CD4-positive, alpha-beta T cell treated with Interleukin-6 for 4 hours (primary cell): ENCODE measurements around the gene GALNT3.

Experiments
- DNase-seq: peaks from one replicate; pipeline ENCODE4 v3.0.0-alpha.2; 2020; ENCODE audit warnings: mixed read lengths

The GALNT3 gene

DNA sequence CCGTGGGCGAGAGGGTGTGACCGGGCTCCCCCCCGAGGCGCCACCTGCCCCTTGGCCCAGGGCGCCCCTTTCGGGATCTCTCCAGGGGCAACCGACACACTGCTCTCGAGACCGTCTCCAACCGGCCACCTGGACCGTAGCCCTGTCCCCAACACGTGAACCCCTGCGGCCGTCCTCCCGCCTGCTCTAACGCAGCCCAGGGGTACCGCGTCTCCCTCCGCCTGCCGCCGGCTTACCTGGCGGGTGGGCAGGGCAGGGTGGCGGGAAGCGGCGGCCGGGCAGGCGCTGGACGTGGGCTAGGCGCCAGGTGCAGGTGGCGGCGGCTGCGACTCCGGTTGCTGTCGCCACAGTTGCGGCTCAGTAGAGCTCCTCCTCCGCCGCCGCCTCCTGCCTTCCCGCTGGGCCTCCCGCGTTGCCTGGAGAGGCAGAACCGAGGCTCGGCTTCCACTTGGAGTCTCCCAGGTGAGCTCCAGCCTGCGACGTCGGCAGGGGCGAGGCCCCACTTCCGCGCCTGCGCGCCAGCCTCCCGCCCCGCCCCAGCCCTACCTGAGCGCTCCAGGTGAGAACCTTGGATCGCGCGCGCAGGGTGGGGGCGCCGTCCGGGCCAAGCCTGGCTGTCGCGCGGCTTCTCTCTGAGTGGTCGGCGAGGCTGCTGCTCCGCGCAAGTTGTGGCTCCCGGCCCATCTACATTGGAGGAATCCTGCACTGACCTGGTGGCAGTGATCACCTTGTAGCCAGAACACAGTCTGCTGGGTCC is at the start of gene GALNT3:
Gene GALNT3 (minus strand): TSS at position 469 of the 757 bp plus-strand sequence. CDS start 23,547 bp downstream, outside the sequence.
- peak; percentile 39 for DNase-seq

DNA sequence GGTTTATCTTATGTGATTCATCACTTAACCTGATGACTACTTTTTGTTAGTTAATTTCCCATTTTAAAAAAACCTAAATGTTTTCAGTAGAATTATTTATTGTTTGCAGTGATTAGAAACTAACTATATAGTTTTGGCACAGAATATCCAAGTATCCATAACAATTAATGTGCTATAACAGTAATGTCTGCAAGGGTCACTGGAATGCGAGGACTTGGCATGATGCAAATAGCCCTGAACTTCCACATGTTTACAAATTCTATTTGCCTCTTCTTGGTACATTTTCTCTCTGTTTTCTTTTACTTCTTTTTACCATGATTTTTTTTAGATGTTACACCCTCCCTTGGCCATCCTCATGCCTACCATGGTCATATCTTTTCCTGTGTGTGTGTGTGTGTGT is 49.3 kb upstream of the GALNT3 start:
- DNase-seq, result no peak

DNA sequence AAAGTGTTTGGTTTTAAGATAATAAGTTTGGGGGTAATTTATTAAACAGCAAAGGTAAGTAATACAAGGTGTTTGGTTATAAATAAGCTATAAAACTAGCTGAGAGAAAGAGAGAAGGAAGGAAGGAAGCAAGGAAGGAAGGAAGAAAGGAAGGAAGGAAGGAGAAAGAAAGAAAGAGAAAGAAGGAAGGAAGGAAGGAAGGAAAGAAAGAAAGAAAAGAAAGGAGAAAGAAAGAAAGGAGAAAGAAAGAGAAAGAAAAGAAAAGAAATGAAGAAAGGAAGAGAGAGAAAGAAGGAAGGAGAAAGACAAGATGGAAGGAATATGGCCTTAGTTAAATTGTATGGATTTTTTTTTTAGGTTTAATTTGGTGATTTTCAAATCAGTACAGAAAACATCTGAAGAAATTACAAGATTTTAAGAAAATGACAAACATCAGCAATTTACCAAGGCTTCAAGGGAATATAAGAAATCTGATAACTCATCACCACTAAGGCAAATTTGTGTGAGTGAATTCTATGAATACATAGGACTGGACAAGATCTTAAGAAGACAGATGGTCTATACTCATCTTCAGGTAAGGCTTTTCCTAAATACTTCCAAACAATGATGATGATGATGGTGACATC is 46.4 kb upstream of the GALNT3 start:
- DNase-seq, result no peak

DNA sequence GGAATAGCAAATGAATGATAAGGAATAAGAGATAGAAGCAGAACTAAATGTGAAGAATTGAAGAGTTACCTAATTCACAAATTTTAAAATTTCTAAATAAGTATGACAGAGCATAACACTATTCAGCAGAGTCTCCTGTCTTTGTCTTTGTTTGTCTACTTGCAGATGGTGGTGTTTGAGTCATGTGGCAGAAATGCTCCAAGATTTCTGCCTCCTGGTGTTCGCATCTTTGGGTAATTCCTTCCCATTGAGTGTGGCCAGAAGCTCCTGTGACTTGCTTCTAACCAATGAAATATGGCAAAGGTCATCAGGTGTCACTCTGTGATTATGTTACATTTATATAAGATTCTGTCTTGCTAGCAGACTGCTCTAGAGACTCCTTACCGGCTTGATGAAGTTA is 45.6 kb upstream of the GALNT3 start:
- no peak for DNase-seq

DNA sequence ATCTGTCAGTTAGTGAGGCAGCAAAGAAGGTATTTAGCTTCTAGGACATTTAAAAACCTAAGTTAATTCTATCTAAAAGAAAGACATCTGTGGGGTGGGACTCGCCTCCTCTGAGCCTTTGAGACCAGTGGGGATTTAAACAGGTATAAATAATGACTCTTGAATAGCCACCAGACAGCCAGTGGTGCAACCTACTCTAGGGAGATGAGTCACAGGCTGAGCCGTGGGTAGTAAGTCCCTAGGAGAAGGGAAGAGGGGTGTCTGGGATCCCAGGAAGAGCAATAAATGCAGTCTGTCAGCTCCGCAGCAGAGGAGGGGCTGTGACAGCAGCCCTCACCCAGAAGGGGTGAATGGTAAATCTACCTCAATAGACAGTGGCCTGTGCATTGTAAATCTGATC is 43.1 kb upstream of the GALNT3 start:
- DNase-seq, result no peak

DNA sequence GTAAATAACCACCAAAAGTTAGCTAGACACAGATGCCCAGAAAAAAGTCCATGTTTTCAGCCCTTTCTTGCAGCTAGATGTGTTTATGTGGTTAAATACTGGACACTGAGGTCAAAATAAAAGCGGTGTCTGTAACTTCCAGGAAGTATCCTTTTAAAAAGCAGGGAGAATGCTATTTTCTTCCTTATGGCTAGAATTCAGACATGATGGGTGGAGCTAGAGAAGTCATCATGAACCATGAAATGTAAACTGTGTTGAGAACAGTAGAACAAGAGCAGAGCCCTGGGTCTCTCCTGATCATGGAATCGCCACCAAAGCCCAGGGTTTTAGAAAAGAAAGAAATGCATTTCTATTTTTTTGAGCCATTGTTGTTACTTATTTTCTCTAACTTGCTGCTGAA is 41.3 kb upstream of the GALNT3 start:
- DNase-seq, result no peak

DNA sequence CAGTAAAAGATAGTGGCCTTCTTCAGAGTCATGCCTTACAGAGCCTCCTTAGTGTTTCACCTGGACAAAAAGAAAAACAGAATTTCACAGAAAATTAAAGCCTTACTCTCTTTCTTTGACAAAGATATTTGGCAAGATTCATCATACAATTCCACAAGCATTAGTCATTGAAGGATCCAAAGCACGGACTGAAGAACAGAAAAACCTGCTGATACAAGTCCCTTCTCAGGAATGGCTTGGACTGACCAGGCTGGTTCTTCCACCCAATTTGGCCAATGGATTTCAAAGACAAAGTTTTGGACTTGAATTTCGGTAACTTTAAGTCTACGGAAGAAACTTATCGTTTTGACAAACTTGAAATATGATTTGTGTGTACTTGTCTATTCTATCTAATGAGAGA is 39.1 kb upstream of the GALNT3 start:
- DNase-seq, result no peak

DNA sequence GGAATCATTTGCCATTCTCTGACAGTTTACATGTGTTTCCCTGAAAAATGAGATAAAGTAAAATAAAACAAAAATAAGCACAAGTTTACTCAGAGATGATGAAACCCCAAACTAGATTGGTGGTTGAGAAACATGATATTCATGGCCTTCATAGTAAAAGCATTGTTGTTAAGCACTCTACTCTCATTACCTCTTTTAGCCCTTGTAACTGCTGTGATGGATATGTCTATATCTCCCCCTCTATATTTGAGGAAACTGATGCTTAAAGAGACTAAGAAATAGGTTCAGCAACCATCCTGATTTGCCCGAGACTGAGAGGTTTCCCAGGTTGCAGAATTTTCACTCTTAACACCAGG is 33.9 kb upstream of the GALNT3 start:
- DNase-seq, result no peak

DNA sequence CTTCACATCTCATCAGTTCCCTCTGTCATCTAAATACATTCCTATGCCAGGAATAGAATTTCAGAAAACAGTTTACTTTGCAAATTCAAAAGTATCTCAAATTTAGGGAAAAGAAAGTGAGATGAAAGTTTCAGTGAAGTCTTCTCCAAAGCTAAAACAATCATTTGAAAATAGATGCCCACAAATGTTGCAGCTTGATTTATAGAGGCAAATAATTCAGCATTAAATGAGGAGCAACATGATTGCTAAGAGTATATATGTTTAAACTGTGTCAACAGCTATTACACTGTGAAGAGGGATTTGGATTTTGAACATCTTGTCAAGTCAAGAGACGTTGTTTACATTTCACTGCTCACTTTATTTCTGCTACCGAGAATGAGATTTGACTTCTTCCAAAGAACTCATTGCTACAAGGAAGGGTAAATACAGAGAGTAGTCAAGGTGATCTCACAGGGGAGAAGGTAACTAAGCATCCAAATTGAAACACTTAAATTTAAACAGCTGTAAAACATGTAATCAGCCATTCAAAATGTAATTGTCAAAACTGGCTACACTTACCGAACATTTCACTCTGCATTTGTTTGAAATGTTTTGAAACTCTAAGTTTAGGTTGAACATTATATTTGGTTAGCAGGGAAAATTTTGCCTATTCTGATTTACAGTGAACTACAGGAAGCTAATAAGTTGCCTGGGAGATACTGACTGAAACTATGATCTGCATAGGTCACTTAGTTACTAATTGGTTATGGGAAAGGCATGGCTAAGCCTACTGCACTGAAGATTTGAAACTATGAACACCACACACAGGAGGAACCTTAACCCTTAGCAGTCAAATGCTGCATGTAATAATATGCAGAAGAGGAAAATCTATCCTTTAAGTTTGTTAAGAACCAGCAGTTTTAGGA is 33.2 kb upstream of the GALNT3 start:
- DNase-seq, result no peak

DNA sequence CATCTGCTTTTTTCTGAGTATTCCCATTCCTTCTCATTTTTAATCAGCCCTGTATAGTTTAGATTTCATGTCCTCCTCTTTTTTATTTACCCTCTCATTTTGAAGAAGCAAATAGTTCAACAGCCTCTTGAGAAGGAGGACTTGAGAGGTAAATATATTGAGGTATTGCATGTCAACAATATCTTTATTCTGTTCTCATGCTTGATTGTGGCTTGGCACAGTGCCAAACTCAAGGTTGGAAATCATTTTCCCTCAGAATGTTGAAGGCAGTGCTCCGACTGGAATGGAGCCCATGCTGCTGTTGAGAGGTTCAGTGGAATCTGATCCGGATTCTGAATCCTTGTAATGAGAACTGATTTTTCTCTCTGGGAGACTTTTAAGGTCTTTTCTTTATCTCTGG is 31.0 kb upstream of the GALNT3 start:
- DNase-seq, result no peak

DNA sequence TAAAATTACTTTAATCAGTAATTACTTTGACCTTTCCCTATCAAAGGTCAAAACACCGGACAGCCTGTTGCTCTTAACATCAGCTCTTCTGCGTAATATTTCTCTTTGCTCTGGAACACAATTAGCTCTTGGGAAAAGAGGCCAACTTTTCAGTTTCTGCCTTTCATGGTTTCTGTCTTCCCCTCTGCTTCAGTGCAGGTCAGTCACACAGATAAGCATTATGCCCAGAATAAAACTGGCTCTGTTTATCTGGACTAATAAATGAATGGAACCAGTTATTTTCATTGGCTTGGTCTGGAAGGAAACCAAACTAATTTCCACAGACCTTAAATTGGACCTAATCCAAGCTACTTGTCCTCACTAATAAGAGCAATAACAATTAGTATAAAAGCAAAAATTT is 26.2 kb upstream of the GALNT3 start:
- DNase-seq, result no peak

DNA sequence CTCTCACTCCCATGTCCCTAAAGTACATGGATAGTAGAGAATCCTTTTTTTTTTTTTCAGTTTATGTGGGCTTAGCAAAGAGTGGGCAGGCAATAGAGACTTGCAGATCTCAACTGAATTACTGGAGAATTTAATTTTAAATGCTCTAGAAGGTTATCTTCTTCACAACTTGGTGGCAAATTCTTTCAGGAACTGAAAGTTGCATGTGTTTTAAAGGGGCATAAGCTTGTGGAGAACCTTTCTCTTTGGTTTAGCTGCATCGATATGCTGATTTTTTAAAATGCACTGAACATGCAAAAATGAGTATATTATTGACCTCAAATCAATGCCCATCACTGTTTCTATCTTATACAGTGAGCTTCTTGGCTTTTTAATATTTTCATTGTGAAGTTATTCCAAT is 24.9 kb upstream of the GALNT3 start:
- DNase-seq, result no peak

DNA sequence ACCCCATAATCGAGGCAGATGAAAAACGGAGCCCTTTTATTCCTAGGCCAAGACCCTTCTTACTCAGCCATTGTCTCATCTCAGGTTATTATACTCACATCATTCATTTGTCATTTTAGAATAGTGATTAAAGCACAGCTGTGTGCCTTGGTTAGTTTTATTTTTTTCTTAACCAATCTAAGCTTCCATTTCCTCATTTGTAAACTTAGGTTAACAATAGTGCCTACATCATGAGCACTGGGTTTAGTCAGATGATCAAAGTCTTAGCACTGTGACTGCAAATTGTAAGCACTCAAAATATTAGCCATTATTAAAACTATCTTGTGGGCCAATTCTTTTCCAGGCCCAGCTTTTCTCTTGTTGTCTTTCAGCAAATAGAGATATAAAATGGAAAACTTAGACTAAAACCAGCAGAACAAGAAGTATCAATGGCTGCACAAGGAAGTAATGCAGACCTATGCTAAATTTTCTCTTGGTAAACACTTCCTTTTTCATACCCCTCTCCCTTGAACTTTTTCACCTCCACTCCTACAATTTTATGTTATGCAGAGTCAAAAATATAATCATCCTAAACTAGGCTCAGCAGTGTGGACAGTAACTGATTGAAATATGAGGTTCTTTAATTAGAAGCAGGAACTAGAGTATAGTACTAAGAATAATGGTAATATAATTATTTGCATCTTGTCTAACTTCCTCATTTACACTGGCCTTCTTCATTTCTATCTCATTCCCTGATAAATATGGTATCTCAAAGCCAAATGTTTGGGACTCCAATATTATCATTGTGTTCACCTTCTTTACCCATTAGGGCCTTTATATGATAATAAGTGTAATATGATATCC is 21.5 kb upstream of the GALNT3 start:
- no peak for DNase-seq

DNA sequence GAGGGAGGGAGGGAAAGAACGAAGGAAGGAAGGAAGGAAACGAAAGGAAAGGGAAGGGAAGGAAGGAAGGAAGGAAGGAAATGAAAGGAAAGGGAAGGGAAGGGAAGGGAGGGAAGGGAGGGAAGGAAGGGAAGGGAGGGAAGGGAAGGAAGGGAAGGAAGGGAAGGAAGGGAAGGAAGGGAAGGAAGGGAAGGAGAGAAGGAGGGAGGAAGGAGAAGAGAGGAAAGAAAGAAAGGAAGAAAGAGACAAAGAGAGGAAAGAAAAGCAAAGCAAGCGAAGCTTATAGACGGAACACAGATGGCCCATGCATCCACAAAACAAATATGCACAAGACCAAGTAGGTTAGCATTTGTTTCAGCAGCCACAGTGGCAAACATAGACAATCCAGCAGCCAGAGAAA is 20.4 kb upstream of the GALNT3 start:
- no peak for DNase-seq

DNA sequence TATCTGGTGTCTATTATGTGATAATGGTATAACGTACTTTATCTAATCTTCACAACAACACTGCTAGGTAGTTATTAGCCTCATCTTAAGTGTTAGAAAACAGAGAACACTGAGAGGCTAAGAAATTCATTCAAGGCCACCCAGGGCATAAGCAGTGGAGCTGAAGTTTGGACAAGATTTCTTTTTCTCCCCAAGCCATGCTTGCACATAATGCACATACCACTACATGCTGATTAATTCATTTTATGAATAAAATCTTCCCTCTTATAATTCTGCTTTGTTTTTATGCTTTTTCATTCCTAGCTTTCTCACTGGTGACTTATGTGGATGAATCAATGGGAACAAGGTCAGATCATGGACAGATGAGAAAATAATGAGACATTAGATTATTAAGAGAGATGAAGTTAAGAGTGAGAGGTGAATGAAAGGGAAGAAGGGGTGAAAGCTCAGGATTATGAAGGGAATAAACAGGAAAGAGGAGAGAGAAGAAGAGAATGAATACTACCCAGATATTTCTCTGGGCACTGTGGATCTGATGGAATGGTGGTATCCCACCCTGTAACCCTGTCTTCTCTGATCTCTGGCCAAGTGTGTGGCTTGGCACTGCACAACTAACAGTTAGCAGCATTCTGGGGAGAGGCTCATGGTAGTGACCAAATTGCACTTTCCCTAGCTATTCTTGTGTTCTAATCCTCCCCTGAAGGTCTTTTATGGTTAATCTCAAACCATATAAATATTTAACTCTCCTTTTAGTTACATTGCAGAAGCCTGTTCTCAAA is 17.7 kb upstream of the GALNT3 start:
- no peak for DNase-seq

DNA sequence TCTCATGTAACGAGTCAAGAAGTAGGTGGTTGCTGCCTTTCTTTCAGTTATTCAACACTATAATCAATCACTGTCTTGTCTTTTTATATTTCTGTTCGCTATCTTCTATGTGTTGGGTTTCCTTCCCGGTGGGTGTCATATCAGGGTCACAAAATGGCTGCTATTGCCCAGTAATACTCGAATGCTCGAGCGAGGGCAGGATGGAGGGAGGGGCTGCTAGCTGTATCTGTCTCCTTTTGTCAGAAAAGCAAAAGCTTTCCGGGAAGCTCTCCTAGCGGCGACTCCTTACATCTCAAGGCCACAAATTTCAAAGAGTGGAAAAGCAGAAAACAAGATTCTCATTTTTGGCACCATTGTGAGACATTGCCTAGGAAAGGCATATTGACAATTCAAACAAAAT is 16.4 kb upstream of the GALNT3 start:
- DNase-seq, result no peak

DNA sequence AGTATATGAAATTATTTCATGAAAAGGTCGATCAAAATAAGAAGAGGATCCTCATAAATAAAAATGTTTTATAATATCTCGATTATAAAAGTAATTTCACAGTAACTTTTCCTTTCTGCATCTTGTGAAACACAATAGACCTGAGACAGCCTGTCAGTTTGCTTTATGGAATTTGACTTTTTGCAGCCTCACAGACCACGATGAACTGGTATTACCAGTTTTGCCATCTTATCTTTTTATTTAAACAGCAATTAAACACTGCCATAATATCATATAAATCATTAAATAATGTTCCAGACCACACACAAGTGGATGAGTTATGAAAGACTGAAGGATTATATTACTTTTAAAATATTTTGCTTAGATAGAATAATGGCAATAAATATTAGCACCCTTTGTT is 10.7 kb upstream of the GALNT3 start:
- no peak for DNase-seq

DNA sequence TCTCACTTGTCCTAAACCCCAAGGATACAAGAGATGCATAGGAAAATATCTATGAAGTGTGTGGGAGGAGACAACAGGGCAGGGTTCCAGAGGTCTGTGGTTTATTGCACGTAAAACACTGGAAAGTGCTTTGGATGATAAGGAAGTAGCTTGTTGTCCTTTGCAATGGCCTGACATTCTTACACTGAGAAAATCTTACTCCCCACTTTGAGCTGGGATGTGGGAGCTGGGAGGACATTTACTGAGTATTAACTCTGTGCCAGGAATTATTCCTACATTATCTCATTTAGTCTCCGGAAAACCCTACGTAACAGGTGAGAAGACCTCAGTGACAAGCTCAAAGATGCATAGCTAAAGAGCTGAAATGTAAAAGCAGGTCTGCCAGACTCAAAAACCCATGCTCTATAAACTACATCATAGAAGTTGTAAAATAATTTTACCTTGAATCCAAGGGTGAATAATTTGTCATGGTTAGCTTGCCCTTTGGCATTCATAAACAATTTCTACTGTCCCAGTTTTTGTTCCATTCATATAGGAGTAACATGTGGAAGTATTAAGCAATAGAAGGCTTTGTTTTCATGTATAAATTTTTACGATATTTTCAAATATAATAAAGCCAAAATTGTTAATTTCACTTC is 9.2 kb upstream of the GALNT3 start:
- DNase-seq, result no peak

DNA sequence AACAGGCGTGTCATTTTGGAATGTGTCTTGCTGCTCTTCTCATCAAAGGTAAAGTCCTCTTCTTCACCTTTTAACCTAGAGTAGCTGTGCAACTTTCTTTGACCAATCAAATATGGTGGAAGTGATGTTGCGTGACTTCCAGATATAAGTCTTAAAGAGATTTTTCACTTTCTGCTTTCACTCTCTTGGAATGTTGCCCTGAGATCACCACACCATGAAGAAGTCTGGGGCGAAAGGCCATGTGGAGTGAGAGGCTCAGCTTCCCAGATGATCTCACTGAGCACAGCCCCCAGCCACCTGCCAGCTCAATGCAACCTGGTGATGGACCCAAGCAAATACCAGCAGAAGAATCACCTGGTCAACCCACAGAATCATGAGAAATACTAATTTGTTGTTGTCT is 7.1 kb upstream of the GALNT3 start:
- DNase-seq, result no peak

DNA sequence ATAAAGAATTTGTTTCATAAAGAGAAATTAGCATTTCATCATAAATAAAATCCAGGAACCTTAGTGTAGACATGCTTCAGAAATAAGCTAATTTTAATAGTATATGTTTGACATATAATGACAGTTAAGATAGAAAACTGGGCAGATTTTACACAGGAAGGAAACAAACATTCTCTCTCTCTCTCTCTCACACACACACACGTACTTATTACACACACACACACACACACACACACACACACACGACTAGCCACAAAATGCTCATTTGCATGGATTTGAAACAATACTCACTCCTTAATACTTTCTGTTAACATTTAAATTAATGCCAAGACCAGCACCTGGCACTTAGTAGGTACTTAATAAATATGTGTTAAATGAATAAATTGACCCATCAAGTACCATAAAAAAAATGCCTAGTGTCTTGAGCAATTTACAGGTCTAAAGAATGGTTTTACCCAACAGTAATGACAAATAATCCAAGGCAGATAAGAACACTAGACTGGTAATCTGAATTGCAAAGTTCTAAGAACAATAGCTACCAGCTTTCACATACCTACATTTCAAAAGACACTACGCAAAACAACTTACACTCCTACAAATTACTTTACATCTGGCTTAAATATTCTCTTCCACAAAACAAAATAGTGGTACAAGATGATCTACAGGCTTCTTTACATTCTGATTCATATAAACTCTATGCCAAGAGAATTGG is 2.9 kb upstream of the GALNT3 start:
- DNase-seq, result no peak

DNA sequence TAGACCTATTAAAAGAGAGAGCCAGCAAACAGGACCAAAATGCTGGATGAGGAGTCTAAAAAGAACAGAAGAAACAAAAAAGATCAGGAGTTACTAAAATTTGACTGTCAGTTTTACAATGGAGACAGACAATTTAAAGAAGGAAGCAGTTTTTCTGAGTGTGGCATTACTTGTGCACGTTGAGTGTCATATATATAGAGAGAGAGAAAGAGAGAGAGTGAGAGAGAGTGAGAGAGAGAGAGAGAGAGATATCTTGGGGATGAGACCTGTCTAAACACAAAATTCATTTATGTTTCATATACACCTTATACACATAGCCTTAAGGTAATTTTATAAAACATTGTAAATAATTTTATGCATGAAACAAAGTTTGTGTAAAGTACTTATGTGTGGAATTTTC is 2.1 kb upstream of the GALNT3 start:
- no peak for DNase-seq
